PC-3 (cell line): Measurements from ENCODE around the gene AMPD1. TPM values are rescaled to one million over a fixed set of nuclear protein-coding genes. Genes with fewer than 3 reads are reported as not detected.

Experiments
- ATAC-seq: fragments of 200-7000 bp; cut with Tn5 transposase; 2 replicates; pipeline ENCODE4 v1.9.1; 2020; ENCODE audit warnings: mild to moderate bottlenecking, moderate library complexity
- BruUV-seq: library from RNA; stranded (reverse); fragments of 400-500 nt; replicated peaks from 2 replicates; lab custom pipeline; 2021; lab: Mats Ljungman, UMichigan
- CTCF ChIA-PET: fragments of 300-600 bp; sonication (Branson Sonifier 250); formaldehyde crosslinking; loops from one replicate; lab custom pipeline; 2022; ENCODE audit warnings: antibody characterized with exemption; lab: Charles Lee
- POLR2A ChIA-PET: fragments of 300-600 bp; sonication (Branson Sonifier 250); formaldehyde crosslinking; loops from one replicate; lab custom pipeline; 2022; ENCODE audit warnings: antibody characterized with exemption; ENCODE audit not compliant: unreplicated experiment; lab: Charles Lee
- DNase-seq: peaks from one replicate; pipeline ENCODE4 v3.0.0-alpha.2; 2015
- H2AFZ ChIP-seq: fragments of 300-600 bp; sonication (generic); 2 replicates; pipeline ENCODE4 v1.6.0; 2016; ENCODE audit warnings: antibody characterized with exemption, low read length
- H3F3A ChIP-seq: fragments of 300-600 bp; sonication (generic); one replicate; pipeline ENCODE4 v1.6.0; 2017; ENCODE audit warnings: antibody characterized with exemption, low read length, control low read depth, mild to moderate bottlenecking; ENCODE audit not compliant: unreplicated experiment
- H3K27ac ChIP-seq: fragments of 300-600 bp; sonication (generic); 2 replicates; pipeline ENCODE4 v1.5.1; 2016; ENCODE audit warnings: mild to moderate bottlenecking, low read length
- H3K27me3 ChIP-seq: fragments of 300-600 bp; sonication (generic); 2 replicates; pipeline ENCODE4 v1.6.1; 2016; ENCODE audit warnings: low read length, mixed read lengths
- H3K36me3 ChIP-seq: fragments of 300-600 bp; sonication (generic); 2 replicates; pipeline ENCODE4 v1.6.1; 2016; ENCODE audit warnings: low read depth, mixed run types, low read length, mixed read lengths
- H3K4me1 ChIP-seq: fragments of 300-600 bp; sonication (generic); 2 replicates; pipeline ENCODE4 v1.5.1; 2016; ENCODE audit warnings: low read length; ENCODE audit not compliant: insufficient read depth
- H3K4me2 ChIP-seq: fragments of 300-600 bp; sonication (generic); 2 replicates; pipeline ENCODE4 v1.6.0; 2016; ENCODE audit warnings: low read length
- H3K4me3 ChIP-seq: fragments of 300-600 bp; sonication (generic); 2 replicates; pipeline ENCODE4 v1.5.1; 2016; ENCODE audit warnings: mild to moderate bottlenecking, low read length, mixed read lengths
- H3K79me2 ChIP-seq: fragments of 300-600 bp; sonication (generic); 2 replicates; pipeline ENCODE4 v1.6.1; 2017; ENCODE audit warnings: low read length, mixed read lengths
- H3K9ac ChIP-seq: fragments of 300-600 bp; sonication (generic); 2 replicates; pipeline ENCODE4 v1.6.0; 2016; ENCODE audit warnings: mild to moderate bottlenecking, low read length
- H3K9me2 ChIP-seq: fragments of 300-600 bp; sonication (generic); replicated peaks from 2 replicates; pipeline ENCODE4 v1.6.1; 2016; ENCODE audit warnings: mixed run types, low read length, mixed read lengths
- H3K9me3 ChIP-seq: fragments of 300-600 bp; sonication (generic); 2 replicates; pipeline ENCODE4 v1.6.1; 2016; ENCODE audit warnings: low read length, mixed read lengths
- H4K20me1 ChIP-seq: fragments of 300-600 bp; sonication (generic); 2 replicates; pipeline ENCODE4 v1.6.1; 2016; ENCODE audit warnings: low read length, mixed read lengths
- EZH2 ChIP-seq: fragments of 300-600 bp; sonication (generic); IDR thresholded peaks from one replicate; pipeline ENCODE4 v1.6.1; 2017; ENCODE audit warnings: antibody characterized with exemption, mild to moderate bottlenecking, low read length; ENCODE audit not compliant: unreplicated experiment
- EZH2phosphoT487 ChIP-seq: fragments of 300-600 bp; sonication (generic); IDR thresholded peaks from 2 replicates; pipeline ENCODE4 v1.6.1; 2018; ENCODE audit warnings: mild to moderate bottlenecking, antibody characterized with exemption, low read length, borderline replicate concordance
- intact Hi-C: fragments of 100-400 bp; cut with micrococcal nuclease; formaldehyde crosslinking; loops from 2 replicates; pipeline ENCODE4 v1.9.0; 2023
- total RNA-seq: library from RNA; depleted of rRNA; stranded (reverse); fragments of >200 nt; gene quantifications from 2 replicates; pipeline ENCODE4 v1.2.3, GENCODE V29; 2014
- TF ChIP-seq, protein P1 (sequence below): fragments of 300-600 bp; sonication (generic); conservative IDR thresholded peaks from 2 replicates; pipeline ENCODE4 v1.5.1; 2017; ENCODE audit warnings: antibody characterized with exemption, low read depth, mild to moderate bottlenecking, low read length

Gene AMPD1
- total RNA-seq, 1 experiment from 2014 or later: not detected

GRCh38 chr1:114651893-114652292 is 43.5 kb downstream of the AMPD1 start:
- H3K9ac ChIP-seq: no peak overlapping the region
- no peaks in the 10 kb centered on the region for H3K79me2 ChIP-seq
- no TSS peak for BruUV-seq
- H4K20me1 ChIP-seq: no peaks in the 10 kb centered on the region
- H3K4me1 ChIP-seq: no peaks in the 10 kb centered on the region
- no peak overlapping the region for H3K4me2 ChIP-seq
- H3K36me3 ChIP-seq: no peaks in the 10 kb centered on the region
- ATAC-seq (no peak), DNase-seq (no peak)
- no peak overlapping the region for H2AFZ ChIP-seq
- H3K27me3 ChIP-seq: no peaks in the 10 kb centered on the region
- intact Hi-C loops: no loop called here
- ChIA-PET CTCF (no interaction called here), POLR2A (no interaction called here)
- no peaks in the 10 kb centered on the region for H3K9me2 ChIP-seq
- H3K27ac ChIP-seq: no peak overlapping the region
- TF ChIP-seq, protein P1, sequence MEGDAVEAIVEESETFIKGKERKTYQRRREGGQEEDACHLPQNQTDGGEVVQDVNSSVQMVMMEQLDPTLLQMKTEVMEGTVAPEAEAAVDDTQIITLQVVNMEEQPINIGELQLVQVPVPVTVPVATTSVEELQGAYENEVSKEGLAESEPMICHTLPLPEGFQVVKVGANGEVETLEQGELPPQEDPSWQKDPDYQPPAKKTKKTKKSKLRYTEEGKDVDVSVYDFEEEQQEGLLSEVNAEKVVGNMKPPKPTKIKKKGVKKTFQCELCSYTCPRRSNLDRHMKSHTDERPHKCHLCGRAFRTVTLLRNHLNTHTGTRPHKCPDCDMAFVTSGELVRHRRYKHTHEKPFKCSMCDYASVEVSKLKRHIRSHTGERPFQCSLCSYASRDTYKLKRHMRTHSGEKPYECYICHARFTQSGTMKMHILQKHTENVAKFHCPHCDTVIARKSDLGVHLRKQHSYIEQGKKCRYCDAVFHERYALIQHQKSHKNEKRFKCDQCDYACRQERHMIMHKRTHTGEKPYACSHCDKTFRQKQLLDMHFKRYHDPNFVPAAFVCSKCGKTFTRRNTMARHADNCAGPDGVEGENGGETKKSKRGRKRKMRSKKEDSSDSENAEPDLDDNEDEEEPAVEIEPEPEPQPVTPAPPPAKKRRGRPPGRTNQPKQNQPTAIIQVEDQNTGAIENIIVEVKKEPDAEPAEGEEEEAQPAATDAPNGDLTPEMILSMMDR: no peak
- TF ChIP-seq EZH2: no peak
- H3F3A ChIP-seq: no peaks in the 10 kb centered on the region
- no peak overlapping the region for H3K4me3 ChIP-seq
- H3K9me3 ChIP-seq: no peaks in the 10 kb centered on the region

- Histone ChIP-seq H4K20me1 (no peaks in the 10 kb centered on the region), H3K27ac (no peak overlapping the region), H3K4me3 (no peak overlapping the region), H3F3A (no peaks in the 10 kb centered on the region), H2AFZ (no peak overlapping the region), H3K79me2 (no peaks in the 10 kb centered on the region), H3K4me1 (no peaks in the 10 kb centered on the region), H3K9me2 (no peaks in the 10 kb centered on the region), H3K36me3 (no peaks in the 10 kb centered on the region), H3K27me3 (no peaks in the 10 kb centered on the region), H3K9ac (no peak overlapping the region), H3K4me2 (no peak overlapping the region), H3K9me3 (no peaks in the 10 kb centered on the region)
- no peak for TF ChIP-seq EZH2phosphoT487
- TF ChIP-seq, protein P1: no peak
- no peak for TF ChIP-seq EZH2
- intact Hi-C loops: no loop called here
- DNase-seq: no peak
- CTCF ChIA-PET: no interaction called here
- ATAC-seq: no peak
- POLR2A ChIA-PET: no interaction called here
- no TSS peak for BruUV-seq
These were observed 46.8 kb downstream of the AMPD1 start for GRCh38 chr1:114648503-114648902.

- Histone ChIP-seq H3K4me3 (no peak overlapping the region), H3K27me3 (no peaks in the 10 kb centered on the region), H4K20me1 (no peaks in the 10 kb centered on the region), H3K9me3 (no peaks in the 10 kb centered on the region), H3K9ac (no peak overlapping the region), H3F3A (no peaks in the 10 kb centered on the region), H3K9me2 (no peaks in the 10 kb centered on the region), H2AFZ (no peak overlapping the region), H3K4me1 (no peaks in the 10 kb centered on the region), H3K4me2 (no peak overlapping the region), H3K79me2 (no peaks in the 10 kb centered on the region), H3K36me3 (no peaks in the 10 kb centered on the region), H3K27ac (no peak overlapping the region)
- BruUV-seq: no TSS peak
- ATAC-seq: no peak
- ChIA-PET CTCF (no interaction called here), POLR2A (no interaction called here)
- TF ChIP-seq, protein P1: no peak
- TF ChIP-seq EZH2 (no peak), EZH2phosphoT487 (no peak)
- DNase-seq: no peak
- intact Hi-C loops: no loop called here
These were observed 54.0 kb downstream of the AMPD1 start for GRCh38 chr1:114641377-114641776.
